G401.6 (cell line): ENCODE data around the gene RPP21.

Experiments
- FAIRE-seq: peaks from 2 replicates; lab custom pipeline; 2012; peaks lifted over from hg19 to GRCh38; lab: Jason Lieb, UNC

RPP21 gene

DNA sequence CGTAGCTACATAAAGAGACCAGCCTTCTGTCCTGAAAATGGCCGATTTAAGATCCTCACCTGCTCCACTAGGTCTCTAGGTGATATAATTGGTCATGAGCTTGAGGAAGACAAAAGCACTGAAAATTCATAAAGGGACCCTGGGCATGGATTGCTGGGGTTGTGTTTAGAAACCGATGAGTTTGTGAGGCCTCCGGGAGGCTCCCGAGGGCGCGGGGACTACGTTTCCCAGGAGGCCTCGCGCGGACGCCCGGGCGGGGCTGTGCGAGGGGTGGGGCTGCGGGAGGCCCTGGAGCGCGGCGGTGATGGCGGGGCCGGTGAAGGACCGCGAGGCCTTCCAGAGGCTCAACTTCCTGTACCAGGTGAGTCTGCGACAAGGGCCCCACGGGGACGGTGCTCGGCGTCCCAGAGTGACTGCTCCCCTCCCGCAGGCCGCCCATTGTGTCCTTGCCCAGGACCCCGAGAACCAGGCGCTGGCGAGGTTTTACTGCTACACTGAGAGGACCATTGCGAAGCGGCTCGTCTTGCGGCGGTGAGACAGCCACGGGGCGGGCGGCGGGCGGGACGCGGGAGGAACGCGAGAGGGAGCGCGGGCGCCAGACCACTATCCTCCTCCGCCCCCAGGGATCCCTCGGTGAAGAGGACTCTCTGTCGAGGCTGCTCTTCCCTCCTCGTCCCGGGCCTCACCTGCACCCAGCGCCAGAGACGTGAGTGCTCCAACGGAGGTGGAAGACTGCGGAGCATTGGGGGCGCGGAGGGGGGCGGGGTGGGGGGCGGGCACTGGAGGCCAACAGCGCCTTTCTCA, at the start of gene RPP21:
TSS of gene RPP21 (plus strand) at position 289 of the 804 bp plus-strand sequence. CDS start at position 305, 16 bp downstream.
- no peak for FAIRE-seq

GRCh38 chr6:30295837-30296236, 49.1 kb upstream of the RPP21 start:
- FAIRE-seq: no peak

DNA sequence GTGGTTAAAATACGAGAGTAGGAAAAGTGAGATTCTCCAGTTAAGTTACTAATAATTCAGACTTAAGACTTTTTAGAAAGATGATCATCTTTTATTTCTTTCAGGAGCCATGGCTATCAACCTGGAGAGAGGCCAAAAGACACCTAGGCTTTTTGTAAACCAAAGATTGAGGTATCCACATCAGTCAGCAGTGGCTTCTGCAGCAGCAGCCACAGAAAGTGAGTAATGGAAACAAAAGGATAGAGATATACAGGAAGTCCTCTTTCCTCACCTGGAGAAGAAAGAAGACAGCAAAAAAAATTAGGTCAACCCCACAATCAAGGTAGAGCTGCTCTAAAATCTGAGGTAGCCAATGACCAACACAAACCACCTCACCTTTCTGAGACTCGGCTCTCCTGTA, 41.0 kb upstream of the RPP21 start:
- no peak for FAIRE-seq

GRCh38 chr6:30311101-30311500, 33.9 kb upstream of the RPP21 start:
- no peak for FAIRE-seq

- no peak for FAIRE-seq
Measured at GRCh38 chr6:30311671-30312070, 33.3 kb upstream of the RPP21 start.

- FAIRE-seq: no peak
Measured at GRCh38 chr6:30312266-30312665, 32.7 kb upstream of the RPP21 start.

GRCh38 chr6:30312676-30313321, 32.2 kb upstream of the RPP21 start:
- FAIRE-seq: no peak

DNA sequence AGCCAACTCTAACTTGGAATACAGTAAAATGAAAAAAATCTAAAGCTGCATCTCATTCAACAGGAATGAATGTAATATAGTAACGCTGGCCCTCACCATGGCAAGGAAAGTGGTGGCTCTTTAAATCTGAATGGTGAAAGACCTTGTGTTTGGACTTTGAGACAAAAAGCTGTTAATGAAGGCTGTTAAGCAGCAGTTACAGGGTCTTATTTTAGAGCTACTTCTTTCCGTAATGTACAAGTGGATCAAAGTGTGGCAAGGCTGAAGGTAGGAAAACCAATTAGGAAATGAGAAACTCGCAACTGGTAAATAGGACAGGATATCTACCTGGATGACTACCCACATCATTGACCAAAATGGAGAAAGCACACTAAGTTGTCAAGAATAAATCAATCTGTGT, 29.8 kb upstream of the RPP21 start:
- no peak for FAIRE-seq

- no peak for FAIRE-seq
Measured at GRCh38 chr6:30317913-30318589, 26.9 kb upstream of the RPP21 start.

GRCh38 chr6:30319146-30319835, 25.7 kb upstream of the RPP21 start:
- FAIRE-seq: no peak

- FAIRE-seq: no peak
Measured at GRCh38 chr6:30321692-30322388, 23.1 kb upstream of the RPP21 start.

GRCh38 chr6:30322527-30323501, 22.1 kb upstream of the RPP21 start:
- FAIRE-seq: no peak

DNA sequence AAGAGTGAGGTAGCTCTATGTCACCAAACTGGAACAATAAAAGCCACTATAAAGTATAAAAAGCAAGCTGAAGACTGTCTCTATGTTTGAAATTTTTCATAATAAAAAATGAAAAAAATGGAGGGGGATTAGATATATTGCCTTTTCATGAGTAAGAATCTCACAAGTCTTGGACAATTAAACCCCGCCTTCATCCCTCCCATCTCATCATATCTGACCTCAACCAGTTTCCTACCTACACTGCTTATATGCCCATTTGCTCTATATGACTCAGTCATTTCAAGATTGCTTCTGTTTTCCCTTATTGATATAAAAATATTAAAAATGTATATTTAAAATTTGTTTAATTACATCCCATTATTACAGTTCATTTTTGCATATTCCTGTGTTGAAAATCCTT, 21.1 kb upstream of the RPP21 start:
- FAIRE-seq: no peak

GRCh38 chr6:30325150-30325872, 19.6 kb upstream of the RPP21 start:
- FAIRE-seq: peak; percentile 60

DNA sequence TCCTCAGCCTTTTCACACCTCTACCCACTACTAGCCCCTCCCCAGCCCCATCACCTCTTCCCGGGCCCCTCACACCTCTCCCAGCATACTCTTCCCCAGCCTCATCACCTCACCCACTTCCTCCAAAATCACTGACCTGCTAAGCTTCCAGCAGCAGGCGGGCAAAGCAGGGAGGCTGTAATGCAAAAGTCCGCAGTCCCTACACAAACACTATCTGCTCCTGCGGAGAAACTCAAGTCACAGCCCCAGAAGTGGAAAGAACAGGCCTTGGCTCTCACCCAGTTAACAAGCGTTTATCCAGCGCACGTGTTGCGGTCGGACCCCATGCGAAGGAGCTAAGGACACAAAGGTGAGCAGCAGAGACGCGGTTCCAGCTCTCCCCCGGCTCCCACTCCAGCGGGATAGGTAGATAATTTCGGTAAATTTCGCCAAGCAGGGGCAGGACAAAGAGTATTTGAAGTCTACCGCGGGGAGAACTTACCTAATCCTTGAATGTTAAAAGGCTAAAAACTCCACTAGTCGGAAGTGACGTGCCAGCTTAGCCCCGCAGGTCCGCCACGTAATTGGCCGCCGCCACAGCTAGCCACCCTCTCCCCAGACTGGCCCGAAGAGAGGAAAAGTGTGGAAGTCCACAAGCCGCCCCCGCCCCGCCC, 19.0 kb upstream of the RPP21 start:
- FAIRE-seq: no peak

GRCh38 chr6:30326526-30327231, 18.3 kb upstream of the RPP21 start, which contains the start of gene TRIM39:
TSS of gene TRIM39 (plus strand) at chr6:30326927. CDS start at chr6:30329318, 2,391 bp downstream.
- no peak for FAIRE-seq

- FAIRE-seq: no peak
Measured at GRCh38 chr6:30327232-30327746, 17.7 kb upstream of the RPP21 start.

DNA sequence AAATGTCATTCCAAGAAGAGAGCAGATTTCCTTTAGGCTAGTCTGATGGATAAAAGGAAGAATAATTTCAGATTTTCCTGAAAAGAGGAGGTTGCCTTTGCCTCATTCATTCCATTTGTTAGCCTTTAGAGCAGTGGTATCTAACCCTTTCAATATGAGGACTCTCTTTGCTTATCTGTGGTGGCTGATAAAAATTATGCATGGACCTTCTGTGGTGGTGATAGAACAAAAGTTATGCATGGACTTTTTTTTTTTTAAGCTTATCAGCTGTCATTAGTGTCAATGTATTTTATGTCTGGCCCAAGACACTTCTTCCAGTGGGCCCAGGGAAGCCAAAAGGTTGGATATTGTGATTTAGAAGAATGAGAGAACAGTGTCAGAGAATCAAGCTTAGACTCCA, 16.6 kb upstream of the RPP21 start:
- no peak for FAIRE-seq

DNA sequence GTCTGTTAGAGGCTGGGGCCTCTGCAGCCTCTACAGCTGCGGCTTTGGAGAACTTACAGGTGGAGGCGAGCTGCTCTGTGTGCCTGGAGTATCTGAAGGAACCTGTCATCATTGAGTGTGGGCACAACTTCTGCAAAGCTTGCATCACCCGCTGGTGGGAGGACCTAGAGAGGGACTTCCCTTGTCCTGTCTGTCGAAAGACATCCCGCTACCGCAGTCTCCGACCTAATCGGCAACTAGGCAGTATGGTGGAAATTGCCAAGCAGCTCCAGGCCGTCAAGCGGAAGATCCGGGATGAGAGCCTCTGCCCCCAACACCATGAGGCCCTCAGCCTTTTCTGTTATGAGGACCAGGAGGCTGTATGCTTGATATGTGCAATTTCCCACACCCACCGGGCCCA, 15.6 kb upstream of the RPP21 start:
- no peak for FAIRE-seq
